Activated T-helper 1 cell treated with anti-CD3 and anti-CD28 coated beads, Interleukin-12 subunit alpha, Interleukin-12 subunit beta, Interleukin-2, Interleukin-4 antibody, amounts not matched to agents 30 ng/mL and 10 ng/mL and 1 ng/mL, durations not matched to agents 14 hours and 24 hours and 36 hours (primary cell): ENCODE results near the gene KANK3. TPM values are rescaled to one million over a fixed set of nuclear protein-coding genes. Genes with fewer than 3 reads are reported as not detected.
"Not testable (repeated sequence)": the region's sequence is repeated elsewhere in the genome, so short reads cannot be mapped to it uniquely, and the experiment has no call there.

Experiments
- DNase-seq: peaks from one replicate; pipeline ENCODE4 v3.0.0; 2021; ENCODE audit warnings: low spot score
- H3K27ac Mint-ChIP-seq: one replicate; pipeline ENCODE4 v1.8.0; 2021; ENCODE audit warnings: mild to moderate bottlenecking, mixed read lengths
- H3K27me3 Mint-ChIP-seq: one replicate; pipeline ENCODE4 v1.8.0; 2022; ENCODE audit warnings: mild to moderate bottlenecking, moderate library complexity, mixed read lengths; ENCODE audit not compliant: insufficient read depth
- H3K36me3 Mint-ChIP-seq: one replicate; pipeline ENCODE4 v1.8.0; 2021; ENCODE audit warnings: low read depth, mixed read lengths
- H3K4me1 Mint-ChIP-seq: one replicate; pipeline ENCODE4 v1.8.0; 2021; ENCODE audit warnings: low read depth, mixed read lengths
- H3K4me3 Mint-ChIP-seq: one replicate; pipeline ENCODE4 v1.8.0; 2021; ENCODE audit warnings: mild to moderate bottlenecking, moderate library complexity, mixed read lengths
- H3K9me3 Mint-ChIP-seq: one replicate; pipeline ENCODE4 v1.8.0; 2021; ENCODE audit warnings: mixed read lengths
- intact Hi-C: fragments of 100-400 bp; cut with micrococcal nuclease; formaldehyde crosslinking; loops from one replicate; pipeline ENCODE4 v1.15.1; 2024
- total RNA-seq: library from RNA; stranded (reverse); gene quantifications from 2 replicates; pipeline ENCODE4 v1.2.3, GENCODE V29; 2022

KANK3 gene
- total RNA-seq = 0.86 and 1.4 TPM in 2 replicates

DNA sequence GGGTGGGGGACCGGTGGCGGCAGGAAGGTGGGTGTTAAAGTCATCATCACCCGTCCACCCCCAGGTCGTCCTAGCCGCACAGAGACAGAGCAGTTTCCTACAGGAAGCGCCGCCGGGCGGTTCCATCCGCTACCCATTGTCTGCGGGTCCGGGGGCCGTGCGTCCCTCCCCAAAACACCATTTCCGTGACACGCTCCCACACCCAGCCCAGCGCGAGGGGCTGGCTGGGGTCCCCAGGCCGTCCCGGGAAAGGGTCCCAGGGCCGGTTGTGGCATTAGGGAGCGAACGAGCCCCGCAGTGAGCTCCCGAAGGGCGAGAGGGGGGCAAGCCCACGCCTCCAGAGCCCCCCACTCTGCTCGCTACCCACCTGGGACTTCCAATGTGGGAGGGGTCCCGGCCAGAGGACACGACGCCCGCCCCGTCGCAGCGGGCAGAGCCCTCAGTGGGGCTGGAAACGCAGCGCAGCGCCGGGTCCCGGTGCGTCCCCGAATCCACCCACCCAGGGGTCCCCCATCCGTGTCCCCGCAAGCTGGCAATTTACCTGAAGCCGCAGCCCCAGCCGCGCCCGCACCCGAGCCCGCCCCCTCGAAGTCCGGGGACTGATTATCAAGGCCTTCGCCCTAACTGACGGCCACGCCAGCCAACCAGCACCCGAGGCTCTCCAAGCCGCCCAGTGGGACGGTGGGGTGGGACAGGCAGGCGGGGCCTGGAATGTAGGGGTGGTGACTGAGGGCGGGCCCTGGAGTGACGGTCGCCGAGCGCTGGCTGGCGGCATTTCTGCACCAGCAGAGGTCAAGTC lies at the start of gene KANK3:
Gene KANK3, minus strand, starts transcription at position 579 of the 799 bp plus-strand sequence. CDS start 5,434 bp downstream, outside the sequence.
- Mint-ChIP-seq H3K27ac (no peak within 1 kb of the TSS), H3K4me1 (peaks cover 5% of the 10 kb centered on the region), H3K27me3 (peaks cover 39% of the 10 kb centered on the region), H3K9me3 (no peaks in the 10 kb centered on the region), H3K36me3 (no peaks in the 10 kb centered on the region), H3K4me3 (peak within 1 kb of the TSS; percentile 79)
- DNase-seq = peak; percentile 86
- intact Hi-C loops = loop anchor here (1.0 to 2.0 kb wide), 3 partner anchors 22 to 47 kb away; partner anchors contain the start of genes CD320, NDUFA7, RAB11B and RPS28

DNA sequence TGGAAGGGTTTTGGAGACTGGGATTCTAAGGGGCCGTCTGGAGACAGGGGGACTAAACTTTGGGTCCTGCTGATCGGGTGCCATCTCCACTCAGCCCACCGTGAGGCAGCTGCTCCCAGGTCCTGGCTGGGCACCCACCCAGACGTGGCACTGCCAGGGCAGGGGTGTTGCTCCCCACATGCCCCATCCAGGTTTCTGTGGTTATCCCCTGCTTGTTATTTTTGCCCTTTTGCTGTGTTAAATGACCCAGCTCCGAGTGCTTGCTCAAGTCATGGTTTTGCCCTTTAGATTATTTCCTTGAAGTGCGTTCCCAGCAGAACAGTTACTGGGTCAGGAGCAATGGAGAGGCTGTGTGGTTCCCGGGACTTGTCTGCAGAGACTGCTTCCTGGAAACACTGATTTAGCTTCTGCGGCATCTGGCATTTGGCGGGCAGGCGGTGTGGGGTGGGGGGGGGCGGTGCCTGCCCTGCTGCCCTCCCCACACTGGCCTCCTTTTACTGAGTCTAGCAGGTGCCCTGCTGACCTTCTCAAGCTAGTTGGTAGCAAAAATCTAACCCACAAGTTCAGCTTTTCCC lies 49.0 kb upstream of the KANK3 start:
- intact Hi-C loops = loop anchor here (5.0 kb wide), 1 partner anchor 440 kb away; the partner anchor contains the start of genes MBD3L1 and ZNF558
- H3K27ac Mint-ChIP-seq = no peak overlapping the region
- peaks cover 11% of the 10 kb centered on the region for H3K4me1 Mint-ChIP-seq
- H3K9me3 Mint-ChIP-seq = no peaks in the 10 kb centered on the region
- peaks cover under 1% of the 10 kb centered on the region for H3K36me3 Mint-ChIP-seq
- no peaks in the 10 kb centered on the region for H3K27me3 Mint-ChIP-seq
- DNase-seq = no peak
- H3K4me3 Mint-ChIP-seq = peak overlapping the region; percentile 15

DNA sequence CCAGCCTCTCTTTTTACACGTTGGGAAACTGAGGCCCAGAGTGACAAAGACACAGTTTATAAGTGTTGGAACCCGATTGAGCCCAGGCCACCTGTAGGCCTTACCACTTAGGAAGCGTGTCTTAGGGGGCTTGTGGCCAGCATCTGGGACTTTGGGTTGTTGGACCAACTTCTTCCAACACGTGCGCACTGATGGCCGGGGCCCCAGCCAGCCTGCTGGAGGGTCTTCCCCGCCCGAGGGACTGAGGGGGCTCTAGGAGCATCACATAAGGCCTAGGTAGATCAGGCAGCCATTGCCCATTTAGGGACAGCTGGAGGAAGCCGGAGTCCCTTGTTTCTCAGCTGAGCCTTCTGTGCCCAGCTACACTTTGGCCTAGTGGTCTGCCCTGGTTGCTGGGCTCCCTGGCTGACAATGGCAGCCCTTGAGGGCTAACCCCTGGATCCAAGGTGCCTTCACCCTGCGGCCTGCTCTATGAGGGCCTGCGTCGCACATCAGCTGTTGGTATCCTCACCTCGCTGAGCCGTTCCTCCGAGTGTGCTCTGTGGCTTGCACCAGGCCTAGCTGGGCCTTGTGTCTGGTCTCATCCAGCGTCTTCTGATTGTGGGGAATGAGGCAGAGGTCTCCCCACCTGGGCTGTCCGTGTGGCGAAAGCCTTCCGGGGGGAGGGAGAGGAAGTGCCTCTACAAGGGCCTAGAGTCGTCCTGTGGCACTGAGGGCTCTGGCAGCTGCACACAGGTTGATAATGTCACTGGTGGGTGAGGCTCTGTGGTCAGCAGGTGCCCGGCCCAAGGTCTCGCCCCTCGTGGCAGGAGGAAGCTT lies 48.3 kb upstream of the KANK3 start:
- Mint-ChIP-seq H3K4me3 (peak overlapping the region; percentile 80), H3K4me1 (peaks cover 4% of the 10 kb centered on the region), H3K9me3 (no peaks in the 10 kb centered on the region), H3K27ac (no peak overlapping the region), H3K27me3 (no peaks in the 10 kb centered on the region), H3K36me3 (no peaks in the 10 kb centered on the region)
- DNase-seq = no peak
- intact Hi-C loops = loop anchor here (5.0 kb wide), 1 partner anchor 441 kb away; the partner anchor contains the start of genes MBD3L1 and ZNF558

DNA sequence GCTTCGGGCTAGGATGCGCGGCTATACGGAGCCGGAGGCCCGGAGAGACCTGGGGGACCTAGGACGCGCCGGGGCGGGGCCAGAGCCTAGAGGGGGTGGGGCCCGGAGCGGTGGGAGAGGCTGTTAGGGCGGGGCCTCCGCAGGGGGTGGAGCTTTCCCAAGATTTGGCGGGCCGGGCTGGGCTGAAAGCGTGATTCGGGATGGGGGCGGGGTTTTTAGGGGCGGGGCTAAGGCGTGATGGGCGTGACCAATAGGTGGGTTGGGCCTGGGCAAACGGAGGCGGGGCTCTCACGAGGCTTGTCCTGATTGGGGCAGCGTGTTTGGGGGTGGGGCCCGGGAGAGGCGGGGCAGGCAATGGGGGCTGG lies 47.5 kb upstream of the KANK3 start:
- Mint-ChIP-seq H3K27ac (peak overlapping the region; percentile 82), H3K4me1 (no peaks in the 10 kb centered on the region), H3K36me3 (no peaks in the 10 kb centered on the region), H3K4me3 (peak overlapping the region; percentile 80), H3K27me3 (no peaks in the 10 kb centered on the region), H3K9me3 (no peaks in the 10 kb centered on the region)
- peak; percentile 90 for DNase-seq
- intact Hi-C loops = loop anchor here (1.0 to 5.0 kb wide), 9 partner anchors 23 to 442 kb away; partner anchors contain the start of genes CD320, HNRNPM, KANK3 and MARCHF2

DNA sequence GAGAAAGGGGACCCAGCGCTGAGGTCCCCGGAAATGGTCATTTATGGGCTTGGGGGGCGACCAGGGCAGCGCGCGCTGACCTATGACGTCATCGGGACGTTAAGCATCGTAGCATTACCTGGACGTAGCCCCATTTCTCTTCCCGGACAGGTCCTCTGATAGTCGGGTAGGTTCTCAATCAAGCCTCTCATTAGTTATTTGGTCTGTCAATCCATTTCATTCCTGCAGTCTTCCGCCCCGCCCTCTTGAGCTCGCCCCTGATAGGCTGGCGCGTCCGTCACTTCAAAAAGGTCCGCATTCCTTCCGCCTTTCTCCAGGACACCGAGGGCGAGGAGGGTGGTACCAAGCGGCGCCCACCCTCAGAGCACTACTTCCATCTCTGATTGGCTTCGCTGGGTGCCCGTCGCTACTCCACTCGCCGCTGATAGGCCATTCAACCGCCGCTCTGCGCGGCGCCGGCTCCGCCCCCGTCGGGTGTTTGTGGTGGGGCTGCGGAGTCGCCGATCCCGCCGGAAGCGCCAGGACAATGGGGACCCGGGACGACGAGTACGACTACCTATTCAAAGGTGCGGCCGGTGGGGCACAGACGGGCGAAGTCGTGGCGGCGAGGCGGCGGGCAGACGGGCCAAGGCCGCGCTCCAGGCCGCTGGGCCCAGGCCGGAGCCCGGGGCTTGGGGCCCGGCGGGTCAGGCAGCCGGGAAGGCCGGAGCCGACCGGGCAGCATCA lies 47.0 kb upstream of the KANK3 start, which contains the start of gene RAB11B:
Gene RAB11B, plus strand, starts transcription at position 470 of the 726 bp plus-strand sequence. Its CDS starts 57 bp downstream, at position 527.
- Mint-ChIP-seq H3K27me3 (no peaks in the 10 kb centered on the region), H3K9me3 (no peaks in the 10 kb centered on the region), H3K36me3 (no peaks in the 10 kb centered on the region), H3K4me3 (peak within 1 kb of the TSS; percentile 91), H3K27ac (peak within 1 kb of the TSS; percentile 94), H3K4me1 (no peaks in the 10 kb centered on the region)
- intact Hi-C loops = loop anchor here (1.0 to 5.0 kb wide), 9 partner anchors 23 to 442 kb away; partner anchors contain the start of genes CD320, HNRNPM, KANK3 and MARCHF2
- peak; percentile 99 for DNase-seq

DNA sequence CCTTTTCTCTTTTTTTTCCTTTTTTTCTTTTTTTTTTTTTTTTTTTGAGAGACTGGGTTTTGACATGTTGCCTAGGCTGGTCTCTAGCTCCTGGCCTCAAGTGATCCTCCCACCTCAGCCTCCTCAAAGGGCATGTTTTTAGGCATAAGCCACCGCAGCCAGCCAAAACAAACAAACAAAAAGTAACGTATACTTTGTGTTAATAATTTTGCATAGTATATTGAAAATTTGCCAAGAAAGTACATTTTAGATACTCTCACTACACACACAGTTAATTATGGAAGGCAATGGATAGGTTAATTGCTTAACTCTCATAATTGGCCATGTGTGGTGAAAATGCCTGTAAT lies 45.5 kb upstream of the KANK3 start:
- peaks cover 2% of the 10 kb centered on the region for H3K27me3 Mint-ChIP-seq

DNA sequence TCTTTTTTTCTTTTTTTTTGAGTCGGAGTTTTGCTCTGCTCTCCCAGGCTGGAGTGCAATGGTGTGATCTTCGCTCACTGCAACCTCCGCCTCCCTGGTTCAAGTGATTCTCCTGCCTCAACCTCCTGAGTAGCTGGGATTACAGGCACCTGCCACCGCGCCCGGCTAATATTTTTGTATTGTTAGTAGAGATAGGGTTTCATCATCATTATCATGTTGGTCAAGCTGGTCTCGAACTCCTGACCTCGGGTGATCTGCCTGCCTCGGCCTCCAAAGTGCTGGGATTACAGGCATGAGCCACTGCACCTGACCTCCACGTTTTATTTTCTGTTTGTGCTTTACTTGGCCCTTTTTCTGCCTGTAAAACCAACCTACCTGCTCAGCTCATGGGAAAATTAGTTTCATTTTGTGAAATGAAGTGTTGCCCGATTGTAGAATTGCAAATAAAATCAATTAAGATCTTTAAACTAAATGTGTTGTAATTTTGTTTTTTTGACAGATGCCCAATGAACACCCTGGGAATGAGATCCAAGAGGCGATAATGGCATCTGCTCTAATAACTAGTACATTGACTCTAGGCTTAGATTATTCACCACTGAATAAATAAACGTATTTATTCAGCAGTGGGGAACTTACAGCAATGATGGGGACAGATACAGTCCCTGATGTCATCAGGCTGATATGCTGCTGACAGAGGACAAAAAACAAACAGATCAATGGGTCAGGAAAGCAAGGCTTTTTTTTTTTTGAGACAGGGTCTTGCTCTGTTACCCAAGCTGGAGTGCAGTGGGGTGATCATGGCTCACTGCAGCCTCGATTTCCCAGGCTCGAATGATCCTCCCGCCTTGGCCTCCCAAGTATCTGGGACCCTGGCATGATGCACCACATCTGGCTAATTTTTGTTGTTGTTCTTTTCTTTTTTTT lies 44.9 kb upstream of the KANK3 start:
- H3K27me3 Mint-ChIP-seq = peaks cover 2% of the 10 kb centered on the region
- no peaks in the 10 kb centered on the region for H3K9me3 Mint-ChIP-seq
- no peak for DNase-seq
- H3K4me3 Mint-ChIP-seq = peak overlapping the region; percentile 59
- H3K4me1 Mint-ChIP-seq = peaks cover 17% of the 10 kb centered on the region
- H3K36me3 Mint-ChIP-seq = no peaks in the 10 kb centered on the region
- intact Hi-C loops = no loop called here
- no peak overlapping the region for H3K27ac Mint-ChIP-seq

More for the DNA sequence above, 45.5 kb upstream of the KANK3 start:
- H3K4me3 Mint-ChIP-seq = peak overlapping the region; percentile 22
- DNase-seq = no peak
- no peaks in the 10 kb centered on the region for H3K9me3 Mint-ChIP-seq
- H3K4me1 Mint-ChIP-seq = peaks cover 14% of the 10 kb centered on the region
- no peak overlapping the region for H3K27ac Mint-ChIP-seq
- intact Hi-C loops = no loop called here
- H3K36me3 Mint-ChIP-seq = no peaks in the 10 kb centered on the region

DNA sequence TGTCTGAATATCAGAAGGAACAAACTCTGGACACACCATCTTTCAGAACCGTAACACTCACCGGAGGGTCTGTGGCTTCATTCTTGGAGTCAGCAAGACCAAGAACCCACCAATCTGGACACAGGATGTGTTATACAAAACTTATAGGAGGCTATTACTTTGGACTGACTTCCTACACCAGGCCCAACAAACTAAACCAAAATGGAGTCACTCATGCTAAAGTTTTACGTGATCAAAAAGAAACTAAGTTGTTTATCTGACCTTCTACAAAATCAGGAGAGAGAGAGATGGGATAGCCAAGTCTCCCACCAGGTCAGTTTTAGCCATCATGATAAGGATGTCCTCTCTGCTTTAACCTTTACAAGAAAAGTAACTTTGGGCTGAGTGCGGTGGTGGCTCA lies 43.9 kb upstream of the KANK3 start:
- no peaks in the 10 kb centered on the region for H3K9me3 Mint-ChIP-seq
- H3K4me3 Mint-ChIP-seq = peak overlapping the region; percentile 19
- peaks cover 17% of the 10 kb centered on the region for H3K4me1 Mint-ChIP-seq
- DNase-seq = no peak
- H3K27ac Mint-ChIP-seq = no peak overlapping the region
- H3K36me3 Mint-ChIP-seq = no peaks in the 10 kb centered on the region
- intact Hi-C loops = no loop called here
- peaks cover 2% of the 10 kb centered on the region for H3K27me3 Mint-ChIP-seq

DNA sequence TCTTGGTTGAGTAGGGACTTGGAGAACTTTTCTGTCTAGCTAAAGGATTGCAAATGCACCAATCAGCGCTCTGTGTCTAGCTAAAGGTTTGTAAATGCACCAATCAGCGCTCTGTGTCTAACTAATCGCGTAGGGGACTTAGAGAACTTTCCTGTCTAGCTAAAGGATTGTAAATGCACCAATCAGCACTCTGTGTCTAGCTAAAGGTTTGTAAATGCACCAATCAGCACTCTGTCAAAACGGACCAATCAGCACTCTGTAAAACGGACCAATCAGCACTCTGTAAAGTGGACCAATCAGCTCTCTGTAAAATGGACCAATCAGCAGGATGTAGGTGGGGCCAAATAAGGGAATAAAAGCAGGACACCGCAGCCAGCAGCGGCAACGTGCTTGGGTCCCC lies 43.4 kb upstream of the KANK3 start:
- H3K9me3 Mint-ChIP-seq, H3K27ac Mint-ChIP-seq, H3K36me3 Mint-ChIP-seq, intact Hi-C loops, H3K4me3 Mint-ChIP-seq, DNase-seq, H3K27me3 Mint-ChIP-seq: not testable (repeated sequence)
- H3K4me1 Mint-ChIP-seq = peaks cover 17% of the 10 kb centered on the region

DNA sequence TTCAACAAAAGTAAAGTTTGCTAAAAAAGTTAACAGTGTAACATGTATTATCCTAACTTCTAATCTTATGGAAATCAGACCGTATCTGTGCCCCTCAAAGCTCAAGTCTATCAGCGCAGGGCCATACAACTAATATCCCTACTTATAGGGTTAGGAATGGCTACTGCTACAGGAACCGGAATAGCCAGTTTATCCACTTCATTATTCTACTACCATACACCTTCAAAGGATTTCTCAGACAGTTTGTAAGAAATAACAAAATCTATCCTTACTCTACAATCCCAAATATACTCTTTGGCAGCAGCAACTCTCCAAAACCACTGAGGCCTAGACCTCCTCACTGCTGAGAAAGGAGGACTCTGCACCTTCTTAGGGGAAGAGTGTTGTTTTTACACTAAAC lies 42.5 kb upstream of the KANK3 start:
- H3K9me3 Mint-ChIP-seq, intact Hi-C loops, H3K4me3 Mint-ChIP-seq, DNase-seq, H3K36me3 Mint-ChIP-seq, H3K27ac Mint-ChIP-seq, H3K27me3 Mint-ChIP-seq: not testable (repeated sequence)
- peaks cover 17% of the 10 kb centered on the region for H3K4me1 Mint-ChIP-seq

DNA sequence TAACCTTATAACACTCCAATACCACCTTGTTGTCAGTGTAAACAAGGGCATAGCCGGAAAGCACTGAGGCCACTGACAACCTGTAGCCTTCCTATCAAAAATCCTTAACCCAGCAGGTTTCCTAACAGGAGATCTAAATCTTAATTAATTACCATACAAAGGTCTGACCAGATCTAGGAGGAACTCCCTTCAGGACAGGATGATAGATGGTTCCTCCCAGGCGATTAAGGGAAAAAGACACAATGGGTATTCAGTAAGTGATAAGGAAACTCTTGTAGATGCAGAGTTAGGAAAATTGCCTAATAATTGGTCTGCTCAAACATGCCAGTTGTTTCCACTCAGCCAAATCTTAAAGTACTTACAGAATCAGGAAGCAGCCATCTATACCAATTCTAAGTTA lies 42.0 kb upstream of the KANK3 start:
- intact Hi-C loops, H3K4me3 Mint-ChIP-seq, H3K36me3 Mint-ChIP-seq: not testable (repeated sequence)

More for the DNA sequence above, 42.0 kb upstream of the KANK3 start:
- not testable (repeated sequence) for H3K27ac Mint-ChIP-seq, H3K9me3 Mint-ChIP-seq, DNase-seq, H3K27me3 Mint-ChIP-seq
- peaks cover 17% of the 10 kb centered on the region for H3K4me1 Mint-ChIP-seq
